ENCODE results near the gene PRPF40B. TPM values are rescaled to one million over a fixed set of nuclear protein-coding genes. Genes with fewer than 3 reads are reported as not detected.

Gene PRPF40B
- total and polyA plus RNA-seq, 9 of the 15 experiments (the other 6 are each of a cell fraction or from before 2014, with no cell fraction given) = 0.55 to 10.6 (median 4.8) TPM

GRCh38 chr12:49669796-49670195 lies 46.4 kb downstream of the PRPF40B start (continued):
- TF ChIP-seq IRF1 (CRISPR knock-in tag; IDR thresholded peaks at IDR 0.05; ENCODE audit: borderline replicate concordance) (no peak), CGGBP1 (CRISPR knock-in tag; IDR thresholded peaks at IDR 0.05) (no peak), RHOXF2B (CRISPR knock-in tag; conservative IDR thresholded peaks at IDR 0.05) (no peak), ZNF449 (CRISPR knock-in tag; IDR thresholded peaks at IDR 0.05) (no peak), NCOA4 (IDR thresholded peaks at IDR 0.05; ENCODE audit: partially characterized antibody) (no peak), POLR2B (IDR thresholded peaks at IDR 0.05; ENCODE audit: low read depth, partially characterized antibody) (no peak)

GRCh38 chr12:49671031-49671765 lies 47.8 kb downstream of the PRPF40B start:
- intact Hi-C loops (cut with micrococcal nuclease) (loop anchor here (5.0 kb wide), 1 partner anchor 36 kb away; the partner anchor contains the start of gene FMNL3), in situ Hi-C loops (cut with MboI) (no loop called here)
- Histone ChIP-seq H3K9ac (ENCODE audit: insufficient read depth in 1 of 2, low read depth in 2 of 2, low read length in 2 of 2) (peak overlapping the region in 1 of 2 experiments; percentile 18; a peak in 1 of 4 replicates), H3K9me1 (ENCODE audit: control insufficient read depth, insufficient read depth, low read length) (no peaks in the 10 kb centered on the region), H4K20me1 (replicated peaks; ENCODE audit: control insufficient read depth, insufficient read depth, low read length) (no peaks in the 10 kb centered on the region), H3K79me2 (ENCODE audit: control insufficient read depth, insufficient read depth, low read length) (no peaks in the 10 kb centered on the region; the same call in 2 of the 3 replicates), H3K27ac (ENCODE audit: extremely low read depth, low read depth, low read length) (peak overlapping the region; percentile 37; the same call in 1 of the 3 replicates), H3K4me3 (no peak overlapping the region), H3K4me1 (replicated peaks in 1 of 2; ENCODE audit: control insufficient read depth in 2 of 2, insufficient read depth in 2 of 2, low read length in 2 of 2) (peaks cover 20 to 40% of the 10 kb centered on the region in 2 experiments), H3K27me3 (ENCODE audit: control insufficient read depth in 2 of 2, insufficient read depth in 2 of 2, low read length in 2 of 2) (no peaks in the 10 kb centered on the region), H3K36me3 (ENCODE audit: control insufficient read depth, insufficient read depth, low read length) (no peaks in the 10 kb centered on the region), H3K9me3 (replicated peaks; ENCODE audit: control insufficient read depth, insufficient read depth, low read depth, low read length) (no peaks in the 10 kb centered on the region), H3K4me2 (ENCODE audit: insufficient read depth, low read length) (peak overlapping the region; percentile 35), H2AFZ (ENCODE audit: low read depth, low read length) (peak overlapping the region; percentile 57)
- FAIRE-seq = no peak
- WGBS (ENCODE audit: insufficient coverage, low coverage, missing lambda C conversion rate) = 30% methylated on average over 4 of the region's 5 CpGs
- ATAC-seq = no peak
- peak in 1 of 4 experiments; percentile 45 for DNase-seq (ENCODE audit: extremely low read depth in 1 of 4, low spot score in 3 of 4)
- BruUV-seq (replicated peaks) = no TSS peak
- CTCF ChIA-PET (ENCODE audit: low intra/inter-chr PET ratio) = no interaction called here
- POLR2A ChIA-PET = interaction anchor here (0.7 kb wide), 1 partner anchor 9 kb away, joined by 5 read pairs; no protein-coding TSS in a partner anchor
- TF ChIP-seq ZBTB40 (IDR thresholded peaks at IDR 0.05) = peak; percentile 83
- no peak for TF ChIP-seq ZBTB40 (CRISPR knock-in tag; IDR thresholded peaks at IDR 0.05)

Measured in K562 (cell line).